Stimulated activated CD4-positive, alpha-beta T cell treated with anti-CD3 and anti-CD28 coated beads, Interleukin-4, amount 100 ng/mL, for 4 hours (primary cell): ENCODE measurements around the gene GPER1.

Source experiments
- DNase-seq, 2 experiments: peaks; one replicate each; pipeline ENCODE4 v3.0.0-alpha.2; 2020

Gene GPER1

DNA sequence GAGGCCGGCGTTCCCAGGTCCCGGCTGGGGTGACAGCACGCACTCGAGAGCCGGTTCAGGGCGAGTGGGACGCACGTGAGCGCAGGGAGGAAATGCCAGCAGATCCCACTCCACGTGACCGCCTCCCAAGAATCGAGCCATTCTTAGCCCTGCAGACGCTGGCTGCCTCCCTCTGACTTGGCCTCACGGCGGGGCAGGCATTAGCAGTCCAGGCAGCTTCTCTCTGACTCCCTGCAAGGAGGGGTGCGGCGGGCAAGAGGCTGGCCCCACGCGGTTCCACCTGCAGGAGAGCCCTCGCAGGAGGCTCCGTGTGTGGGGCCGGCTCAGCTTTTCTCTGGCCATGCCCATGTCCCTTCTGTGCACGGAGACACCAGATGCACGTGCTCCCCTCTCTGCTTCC lies 33.5 kb upstream of the GPER1 start:
- DNase-seq, result no peak

DNA sequence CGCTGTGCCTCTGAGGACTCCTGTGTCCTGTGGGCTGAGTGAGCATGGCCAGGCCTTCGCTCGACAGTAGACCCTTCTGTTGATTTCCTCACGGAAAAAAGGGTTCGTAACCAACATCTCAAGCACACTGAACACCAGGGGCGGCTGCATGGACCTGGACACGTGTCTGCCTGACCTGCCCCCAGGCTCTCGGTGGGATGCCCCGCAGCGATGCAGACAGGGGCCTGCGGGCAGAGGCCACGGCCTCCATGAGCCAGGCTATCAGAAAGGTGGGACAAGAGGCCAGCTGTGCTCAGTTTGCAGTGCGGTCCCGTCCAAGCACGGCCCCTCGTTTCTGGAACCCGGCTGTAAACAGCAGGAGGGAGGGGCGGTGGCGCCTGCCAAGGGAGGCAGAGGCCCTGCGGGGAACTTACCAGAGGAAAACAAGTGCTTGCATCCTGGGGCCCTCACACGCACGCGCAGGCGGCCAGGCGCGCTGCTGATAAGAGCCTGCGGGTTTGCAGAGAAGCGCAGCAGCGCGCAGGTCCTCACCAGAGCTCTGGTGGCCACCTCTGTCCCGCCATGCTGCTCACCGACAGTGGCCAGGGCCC lies 33.0 kb upstream of the GPER1 start:
- DNase-seq, result peak; percentile 45 to 46

DNA sequence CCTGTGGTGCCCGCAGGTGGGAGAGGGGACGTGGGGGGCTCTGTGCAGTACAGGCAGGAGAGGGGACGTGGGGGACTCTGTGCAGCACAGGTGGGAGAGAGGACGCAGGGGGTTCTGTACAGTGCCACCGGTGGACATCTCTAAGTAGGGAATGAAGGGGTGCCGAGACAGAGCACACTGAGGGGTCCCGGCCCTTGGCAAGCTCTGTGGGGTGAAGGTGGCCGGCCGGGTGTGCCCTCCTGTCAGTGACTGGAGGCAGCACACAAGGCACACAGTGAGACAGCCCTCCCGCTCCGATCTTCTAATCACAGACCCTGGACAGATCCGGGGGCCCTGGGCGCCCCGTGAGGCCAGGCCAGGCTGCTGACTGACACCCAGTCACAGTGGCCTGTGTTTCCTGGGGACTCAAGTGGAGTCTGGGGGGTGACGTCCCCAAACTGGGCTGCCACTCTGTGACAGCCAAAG lies 32.4 kb upstream of the GPER1 start:
- DNase-seq, result no peak

DNA sequence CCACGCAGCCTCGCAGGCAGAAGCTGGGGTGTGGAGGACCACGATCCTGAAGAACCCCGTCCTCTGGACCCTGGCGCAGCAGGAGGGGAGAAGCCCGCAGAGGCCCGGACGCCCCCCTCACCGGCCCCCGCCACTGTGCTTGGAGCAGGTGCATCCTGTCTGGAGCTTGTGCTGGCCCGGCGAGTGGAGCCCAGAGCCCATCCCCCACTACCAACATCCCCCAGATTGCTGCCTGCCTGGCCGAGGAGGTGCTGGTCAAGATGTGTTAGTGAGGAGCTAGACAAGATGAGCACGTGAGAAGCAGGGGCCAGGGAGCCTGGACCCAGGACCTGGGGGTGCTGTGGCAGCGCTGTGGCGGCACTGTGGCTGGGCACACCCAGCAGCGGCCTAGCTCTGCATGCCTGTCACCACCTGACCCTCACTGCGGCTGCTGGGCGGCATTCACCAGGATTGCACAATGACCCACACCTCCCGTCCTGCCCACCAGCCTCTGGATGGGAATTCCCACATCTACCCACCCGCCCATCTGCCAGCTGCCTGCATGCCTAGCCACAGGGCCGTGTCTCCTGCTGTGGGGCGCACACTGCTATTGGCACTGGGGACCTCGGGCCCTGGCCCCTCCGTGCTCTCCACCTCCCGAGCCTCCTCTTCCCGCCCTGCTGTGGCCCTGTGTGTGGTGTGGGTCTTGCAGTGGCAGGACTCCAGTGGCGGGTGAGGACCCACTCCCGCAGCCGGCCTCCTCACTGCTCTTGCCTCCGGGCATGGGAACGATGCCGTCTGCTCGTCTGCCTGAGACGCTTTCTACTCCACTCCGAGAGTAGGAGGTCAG lies 31.7 kb upstream of the GPER1 start:
- no peak for DNase-seq

DNA sequence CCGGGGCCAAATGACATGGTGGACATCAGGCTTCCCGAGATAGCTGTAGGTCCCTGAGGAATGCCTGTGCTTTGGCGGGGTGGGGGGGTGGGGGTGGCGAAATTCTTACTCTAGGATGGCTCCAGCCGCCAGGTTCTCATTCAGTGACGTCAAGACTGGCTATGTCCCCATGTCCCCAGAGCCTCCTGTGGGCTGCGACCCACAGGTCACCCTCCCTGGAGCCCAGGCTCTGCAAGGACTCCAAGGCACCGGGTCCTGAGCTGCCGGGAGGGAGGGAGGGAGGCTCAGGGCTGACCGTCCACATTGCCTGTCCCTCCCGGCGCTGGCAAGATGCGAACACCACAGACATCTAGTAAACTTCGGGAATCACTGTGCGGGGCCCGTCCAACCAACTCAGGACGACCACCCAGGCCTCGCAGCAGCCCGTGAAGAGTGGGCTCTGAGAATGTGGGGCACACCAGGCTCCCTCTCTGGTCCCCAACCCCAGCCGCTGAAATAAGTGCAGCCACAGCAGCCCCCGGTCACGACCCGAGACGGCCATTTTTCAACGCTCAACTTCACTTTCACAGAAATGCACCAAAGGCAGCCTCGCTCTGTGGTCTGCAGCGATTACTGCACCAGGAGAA lies 31.0 kb upstream of the GPER1 start:
- no peak for DNase-seq

DNA sequence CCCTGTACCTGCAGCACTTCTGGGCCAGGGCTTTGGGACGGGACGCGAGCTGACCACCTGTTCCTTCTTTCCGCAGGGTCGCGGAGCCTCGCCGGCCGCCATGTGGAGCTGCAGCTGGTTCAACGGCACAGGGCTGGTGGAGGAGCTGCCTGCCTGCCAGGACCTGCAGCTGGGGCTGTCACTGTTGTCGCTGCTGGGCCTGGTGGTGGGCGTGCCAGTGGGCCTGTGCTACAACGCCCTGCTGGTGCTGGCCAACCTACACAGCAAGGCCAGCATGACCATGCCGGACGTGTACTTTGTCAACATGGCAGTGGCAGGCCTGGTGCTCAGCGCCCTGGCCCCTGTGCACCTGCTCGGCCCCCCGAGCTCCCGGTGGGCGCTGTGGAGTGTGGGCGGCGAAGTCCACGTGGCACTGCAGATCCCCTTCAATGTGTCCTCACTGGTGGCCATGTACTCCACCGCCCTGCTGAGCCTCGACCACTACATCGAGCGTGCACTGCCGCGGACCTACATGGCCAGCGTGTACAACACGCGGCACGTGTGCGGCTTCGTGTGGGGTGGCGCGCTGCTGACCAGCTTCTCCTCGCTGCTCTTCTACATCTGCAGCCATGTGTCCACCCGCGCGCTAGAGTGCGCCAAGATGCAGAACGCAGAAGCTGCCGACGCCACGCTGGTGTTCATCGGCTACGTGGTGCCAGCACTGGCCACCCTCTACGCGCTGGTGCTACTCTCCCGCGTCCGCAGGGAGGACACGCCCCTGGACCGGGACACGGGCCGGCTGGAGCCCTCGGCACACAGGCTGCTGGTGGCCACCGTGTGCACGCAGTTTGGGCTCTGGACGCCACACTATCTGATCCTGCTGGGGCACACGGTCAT lies 30.3 kb upstream of the GPER1 start:
- DNase-seq, result no peak

DNA sequence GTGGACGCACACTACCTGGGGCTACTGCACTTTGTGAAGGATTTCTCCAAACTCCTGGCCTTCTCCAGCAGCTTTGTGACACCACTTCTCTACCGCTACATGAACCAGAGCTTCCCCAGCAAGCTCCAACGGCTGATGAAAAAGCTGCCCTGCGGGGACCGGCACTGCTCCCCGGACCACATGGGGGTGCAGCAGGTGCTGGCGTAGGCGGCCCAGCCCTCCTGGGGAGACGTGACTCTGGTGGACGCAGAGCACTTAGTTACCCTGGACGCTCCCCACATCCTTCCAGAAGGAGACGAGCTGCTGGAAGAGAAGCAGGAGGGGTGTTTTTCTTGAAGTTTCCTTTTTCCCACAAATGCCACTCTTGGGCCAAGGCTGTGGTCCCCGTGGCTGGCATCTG lies 29.6 kb upstream of the GPER1 start:
- DNase-seq, result no peak

DNA sequence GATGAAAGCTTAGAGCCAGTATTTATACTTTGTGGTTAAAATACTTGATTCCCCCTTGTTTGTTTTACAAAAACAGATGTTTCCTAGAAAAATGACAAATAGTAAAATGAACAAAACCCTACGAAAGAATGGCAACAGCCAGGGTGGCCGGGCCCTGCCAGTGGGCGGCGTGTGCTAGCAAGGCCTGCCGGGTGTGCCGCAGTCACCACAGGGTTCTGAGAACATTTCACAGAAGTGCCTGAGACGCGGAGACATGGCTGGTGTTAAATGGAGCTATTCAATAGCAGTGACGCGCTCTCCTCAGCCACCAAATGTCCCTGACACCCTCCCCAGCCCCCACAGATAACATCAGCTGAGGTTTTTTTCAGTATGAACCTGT lies 29.1 kb upstream of the GPER1 start:
- no peak for DNase-seq

DNA sequence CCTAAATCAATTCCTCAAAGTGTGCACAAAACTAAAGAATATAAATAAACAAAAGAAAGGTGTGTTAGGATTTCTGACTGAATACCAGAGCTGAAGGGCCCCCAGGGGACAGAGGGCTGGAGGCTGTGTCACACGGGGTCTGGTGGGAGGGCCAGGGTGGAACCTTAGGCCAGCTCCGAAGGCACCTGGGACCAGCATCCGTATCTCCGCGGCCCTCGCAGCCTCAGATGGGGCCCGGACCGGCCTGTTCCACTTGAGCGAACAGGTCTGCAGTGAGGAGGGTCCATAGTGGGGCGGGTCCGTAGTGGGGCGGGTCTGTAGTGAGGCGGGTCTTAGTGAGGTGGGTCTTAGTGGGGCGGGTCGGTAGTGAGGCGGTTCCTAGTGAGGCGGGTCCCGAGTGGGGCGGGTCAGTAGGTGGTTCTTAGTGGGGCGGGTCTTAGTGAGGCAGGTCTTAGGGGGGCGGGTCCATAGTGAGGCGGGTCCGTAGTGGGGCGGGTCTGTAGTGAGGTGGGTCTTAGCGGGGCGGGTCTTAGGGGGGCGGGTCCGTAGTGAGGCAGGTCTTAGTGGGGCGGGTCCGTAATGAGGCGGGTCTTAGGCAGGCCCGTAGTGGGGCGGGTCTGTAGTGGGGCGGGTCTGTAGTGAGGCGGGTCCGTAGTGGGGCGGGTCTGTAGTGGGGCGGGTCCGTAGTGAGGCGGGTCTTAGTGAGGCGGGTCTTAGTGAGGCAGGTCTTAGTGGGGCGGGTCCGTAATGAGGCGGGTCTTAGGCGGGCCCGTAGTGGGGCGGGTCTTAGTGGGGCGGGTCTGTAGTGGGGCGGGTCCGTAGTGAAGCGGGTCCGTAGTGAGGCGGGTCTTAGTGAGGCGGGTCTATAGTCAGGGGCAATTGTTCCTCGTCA lies 28.5 kb upstream of the GPER1 start:
- no peak for DNase-seq

DNA sequence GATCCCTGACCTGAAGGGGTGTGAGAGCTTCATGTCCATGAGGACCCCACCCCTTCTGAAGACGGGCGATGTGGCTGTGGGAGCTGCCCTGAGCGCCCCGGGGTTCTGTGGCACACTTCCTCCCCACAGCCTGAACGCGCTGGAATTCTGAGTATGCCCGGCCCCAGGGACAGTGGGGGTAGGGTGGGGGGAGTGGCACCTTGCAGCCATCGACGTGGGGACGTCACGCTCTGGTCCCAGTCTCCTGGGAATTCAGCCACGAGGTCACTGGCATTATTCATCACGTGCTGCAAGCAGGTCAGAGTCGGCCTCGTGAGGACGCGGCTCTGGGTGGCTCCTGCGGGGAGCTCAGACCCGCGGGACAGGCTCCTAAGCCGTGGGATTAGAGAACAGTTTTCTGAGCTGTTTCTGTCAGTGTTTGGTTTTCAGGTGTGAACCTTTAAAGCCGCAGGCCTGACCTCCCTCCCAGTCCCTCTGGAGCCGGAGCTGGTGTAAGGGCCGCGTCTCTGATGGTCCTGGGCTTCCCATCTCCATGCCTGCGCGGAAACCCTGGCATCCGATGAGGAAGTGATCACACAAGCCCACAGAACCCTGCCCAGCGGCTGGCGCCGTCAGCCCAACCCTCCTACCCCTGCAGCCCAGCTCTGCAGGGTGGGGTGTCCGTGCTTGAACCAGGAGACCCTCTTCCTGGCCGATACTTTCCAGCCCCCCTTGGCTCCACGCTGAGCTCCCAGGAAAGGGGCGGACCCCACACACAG lies 27.4 kb upstream of the GPER1 start:
- DNase-seq, result no peak

DNA sequence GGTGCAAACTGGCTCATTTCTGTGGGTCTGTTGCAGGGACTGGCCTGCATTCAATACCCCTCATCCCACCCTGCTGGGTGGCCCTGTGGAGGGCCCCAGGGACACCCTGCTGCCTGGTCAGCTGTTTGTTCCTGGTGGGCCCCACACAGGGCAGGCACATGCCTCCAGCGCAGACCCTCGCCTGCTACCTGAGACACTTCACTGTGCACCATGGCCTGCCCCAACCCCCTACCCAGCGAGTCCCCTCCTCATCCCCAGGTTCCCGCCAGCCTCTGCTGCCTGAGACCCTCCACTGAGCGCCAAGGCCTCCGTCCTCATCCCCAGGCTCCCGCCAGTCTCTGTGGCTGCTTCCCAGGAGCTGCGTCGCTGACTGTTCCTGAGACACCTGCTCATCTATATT lies 26.7 kb upstream of the GPER1 start:
- DNase-seq, result no peak

DNA sequence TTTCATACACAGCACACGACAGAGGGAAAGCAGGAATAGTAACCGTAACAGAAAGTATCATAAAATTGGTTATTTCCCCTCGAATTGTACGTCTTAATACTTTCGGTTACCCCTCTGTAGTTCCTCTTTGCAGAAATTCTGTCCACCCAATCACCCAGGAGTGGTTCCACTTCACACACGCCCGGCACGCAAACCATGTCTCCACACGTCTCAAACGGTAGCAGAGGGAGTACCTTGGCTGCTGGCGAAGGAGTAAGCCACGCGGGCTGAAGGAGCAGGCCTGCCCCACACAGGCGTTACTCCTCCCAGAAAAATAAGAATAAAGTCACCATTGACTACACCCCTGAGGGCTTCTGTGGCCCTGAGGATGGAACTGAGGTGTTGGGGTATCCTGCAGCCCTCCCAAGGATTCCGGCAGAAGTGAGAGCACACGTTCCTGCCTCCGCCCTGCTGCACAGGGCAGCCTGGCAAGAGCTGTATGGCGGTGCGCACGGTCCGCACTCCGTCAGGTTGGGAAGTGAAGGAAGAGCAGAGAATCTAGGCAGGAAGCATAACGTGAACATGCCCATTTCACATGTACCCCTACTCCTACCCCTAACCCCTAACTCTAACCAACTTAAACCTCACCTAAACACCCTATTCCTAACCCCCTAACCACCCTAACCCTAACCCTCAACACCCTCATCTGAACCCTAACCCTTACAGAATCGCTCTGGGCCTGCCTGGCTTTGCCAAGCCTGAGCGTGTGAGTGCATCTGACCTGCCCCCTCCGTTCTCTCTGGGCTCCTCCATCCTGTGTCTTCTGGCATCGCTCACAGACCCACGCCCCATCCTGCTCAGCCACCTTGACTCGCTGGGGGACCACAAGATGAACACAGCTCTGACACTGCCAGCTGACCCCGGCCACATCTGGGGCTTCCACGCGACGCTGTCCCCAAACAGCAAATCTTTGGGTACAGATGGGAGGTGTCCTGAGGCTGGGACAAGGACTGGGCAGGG lies 25.3 kb upstream of the GPER1 start:
- no peak for DNase-seq

DNA sequence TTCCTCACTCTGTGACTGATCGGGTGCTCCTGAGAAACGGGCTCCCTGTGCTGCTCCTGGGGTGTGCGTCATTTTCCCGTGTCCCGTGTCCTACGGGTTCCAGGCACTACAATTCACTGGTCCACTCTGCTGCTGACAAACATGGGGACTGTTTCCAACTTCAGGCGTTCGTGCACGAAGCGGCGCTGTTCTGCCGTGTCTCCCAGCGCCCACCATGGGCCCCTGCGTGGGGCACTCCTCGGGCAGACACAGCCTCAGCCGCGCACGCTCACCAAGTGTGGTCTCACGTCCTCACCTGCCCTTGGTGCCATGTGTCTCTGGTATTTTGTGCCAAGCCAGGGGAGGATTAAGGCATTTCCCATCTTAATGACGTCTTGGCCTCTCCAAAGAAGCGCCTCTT lies 24.6 kb upstream of the GPER1 start:
- no peak for DNase-seq

DNA sequence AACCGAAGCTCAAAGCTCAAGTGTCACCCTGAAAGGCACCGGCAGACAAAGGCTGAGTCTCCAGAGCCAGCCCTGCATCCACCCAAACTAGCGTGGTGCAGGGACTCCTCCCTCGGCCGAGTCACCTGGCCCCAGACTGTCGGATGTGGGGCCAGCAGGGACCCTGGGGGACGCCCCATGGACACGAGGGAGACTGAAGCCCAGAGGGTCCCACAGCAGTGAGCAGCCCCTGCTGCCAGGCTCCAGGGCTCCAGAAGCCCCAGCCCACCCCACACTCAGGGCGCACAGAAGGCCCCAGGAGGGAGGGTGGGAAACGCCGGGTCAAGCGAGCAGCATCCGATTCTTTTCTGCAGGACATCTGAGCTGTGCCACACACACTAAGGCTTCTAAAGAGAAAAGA lies 23.3 kb upstream of the GPER1 start:
- no peak for DNase-seq

DNA sequence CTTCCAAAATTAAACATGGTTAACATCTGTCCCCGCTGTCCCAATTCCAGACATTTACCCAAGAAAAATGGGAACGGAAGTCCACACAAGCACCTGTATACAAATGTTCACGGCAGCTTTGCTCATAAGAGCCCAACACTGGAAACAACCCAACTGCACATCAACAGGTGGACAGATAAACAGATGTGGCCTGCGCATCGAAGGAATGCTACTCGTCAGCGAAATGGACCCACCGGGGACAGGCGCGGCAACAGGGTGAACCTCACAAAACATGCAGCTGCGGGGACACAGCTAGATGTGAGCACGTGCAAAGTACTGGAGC lies 22.7 kb upstream of the GPER1 start:
- no peak for DNase-seq

DNA sequence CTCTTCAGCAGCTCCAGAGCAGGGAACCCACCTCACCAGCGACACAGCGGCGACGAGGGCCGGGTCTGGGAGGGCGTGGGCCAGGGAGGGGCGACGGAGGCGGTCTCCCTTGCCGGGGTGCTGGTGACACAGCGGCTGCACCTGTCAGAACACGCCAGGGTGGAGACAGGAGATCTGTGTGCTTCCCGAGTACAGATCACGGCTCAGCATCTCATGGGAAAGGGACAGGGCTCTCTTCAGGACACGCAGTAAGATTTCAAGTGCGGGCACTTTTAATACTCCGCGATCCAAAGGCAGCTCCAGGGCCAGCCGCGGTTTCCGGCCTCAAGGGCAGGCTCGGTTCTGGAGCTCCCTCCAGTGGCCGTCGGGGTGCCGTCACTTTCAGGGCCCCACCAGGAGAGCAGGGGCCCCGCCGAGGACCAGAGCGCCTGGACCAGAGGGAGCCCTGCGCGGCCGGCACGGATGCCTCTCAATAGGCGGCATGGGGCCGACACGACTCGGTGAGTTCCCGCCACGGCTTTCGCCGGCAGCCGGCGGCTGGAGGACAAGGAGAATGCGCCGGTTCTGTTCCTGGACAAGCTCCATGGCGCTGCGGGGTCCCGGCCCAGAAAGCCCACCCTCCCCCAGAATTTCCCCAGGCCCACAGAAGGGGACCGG lies 22.2 kb upstream of the GPER1 start:
- peak; percentile 71 to 76 for DNase-seq

DNA sequence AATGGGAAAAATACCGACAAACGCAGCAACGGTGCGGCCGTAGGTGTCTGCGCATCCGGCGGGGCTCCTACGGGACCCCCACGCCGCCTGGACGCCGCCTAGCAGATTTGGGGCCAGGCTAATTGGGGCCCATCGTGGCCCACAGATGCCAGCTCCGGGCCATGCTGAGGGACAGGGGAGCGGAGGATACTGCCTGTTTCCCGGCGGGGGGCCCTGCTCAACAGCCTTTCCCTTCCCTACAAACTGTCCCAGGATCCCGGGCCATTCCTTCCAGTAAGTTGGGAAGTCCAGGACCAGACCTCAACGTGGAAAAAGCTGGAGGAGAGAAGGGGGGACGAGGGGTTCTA lies 21.7 kb upstream of the GPER1 start:
- no peak for DNase-seq

DNA sequence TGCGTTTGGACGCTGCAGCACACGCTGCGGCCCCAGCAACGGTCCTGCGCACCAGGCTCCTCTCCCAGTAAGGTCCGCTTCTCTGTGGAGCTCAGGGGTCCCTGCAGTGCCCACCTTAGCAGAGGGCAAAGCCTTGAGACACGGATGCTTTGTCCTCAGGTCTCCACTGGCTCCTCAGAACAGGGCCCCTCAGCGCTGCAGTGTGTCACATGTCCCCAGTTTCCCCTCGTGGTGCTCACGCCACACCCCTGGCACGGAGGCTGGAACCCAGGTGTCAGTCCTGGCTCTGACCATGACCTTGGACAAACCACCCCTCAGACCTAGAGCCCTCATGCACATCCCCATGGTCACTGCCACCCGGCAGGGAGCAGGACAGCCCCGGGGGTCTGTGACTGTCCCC lies 19.9 kb upstream of the GPER1 start:
- no peak for DNase-seq

DNA sequence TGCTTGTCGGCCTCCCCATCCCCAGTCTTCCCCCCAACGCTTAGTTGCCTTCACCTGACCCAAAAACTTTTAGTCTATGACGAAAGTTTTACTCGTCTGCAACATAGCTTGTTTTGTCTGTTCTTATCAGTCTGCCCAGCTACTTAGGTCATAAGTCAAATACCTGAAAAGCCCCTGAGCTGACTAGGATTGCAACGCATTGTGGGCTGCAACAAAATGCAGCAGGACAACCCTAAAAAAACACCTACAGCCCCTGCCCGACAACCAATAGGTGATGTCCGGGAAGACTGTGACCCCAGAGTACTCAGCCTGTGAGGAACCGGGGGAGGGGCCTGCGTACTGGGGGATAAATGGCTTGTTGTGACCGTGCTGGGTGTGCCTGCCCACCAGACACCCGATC lies 19.3 kb upstream of the GPER1 start:
- DNase-seq, result no peak

DNA sequence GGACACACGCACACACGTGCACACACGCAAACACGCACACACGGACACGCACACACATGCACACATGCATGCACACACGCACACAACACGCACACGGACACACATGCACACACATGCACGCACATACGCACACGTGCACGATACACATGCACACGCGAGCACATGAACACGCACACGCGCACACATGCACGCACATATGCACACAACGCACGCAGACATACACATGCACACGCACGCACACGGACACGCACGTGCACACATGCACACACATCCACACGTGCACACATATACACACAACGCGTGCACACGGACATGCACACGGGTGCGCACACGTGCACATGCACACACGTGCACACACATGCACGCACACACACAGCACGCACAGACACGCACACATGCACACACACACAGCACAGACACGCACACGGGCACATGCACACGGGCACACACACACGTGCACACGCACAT lies 17.3 kb upstream of the GPER1 start:
- no peak for DNase-seq
